ENCODE measurements around the gene GNPTAB. TPM values are rescaled to one million over a fixed set of nuclear protein-coding genes. Genes with fewer than 3 reads are reported as not detected.
A peak's percentile ranks its signal among the peaks of the same experiment; 100 is the strongest.

Gene GNPTAB
- total and polyA plus RNA-seq, 2 of the 8 experiments (the other 6 are each of a cell fraction or from before 2014, with no cell fraction given): 21.5 to 51.3 TPM

DNA sequence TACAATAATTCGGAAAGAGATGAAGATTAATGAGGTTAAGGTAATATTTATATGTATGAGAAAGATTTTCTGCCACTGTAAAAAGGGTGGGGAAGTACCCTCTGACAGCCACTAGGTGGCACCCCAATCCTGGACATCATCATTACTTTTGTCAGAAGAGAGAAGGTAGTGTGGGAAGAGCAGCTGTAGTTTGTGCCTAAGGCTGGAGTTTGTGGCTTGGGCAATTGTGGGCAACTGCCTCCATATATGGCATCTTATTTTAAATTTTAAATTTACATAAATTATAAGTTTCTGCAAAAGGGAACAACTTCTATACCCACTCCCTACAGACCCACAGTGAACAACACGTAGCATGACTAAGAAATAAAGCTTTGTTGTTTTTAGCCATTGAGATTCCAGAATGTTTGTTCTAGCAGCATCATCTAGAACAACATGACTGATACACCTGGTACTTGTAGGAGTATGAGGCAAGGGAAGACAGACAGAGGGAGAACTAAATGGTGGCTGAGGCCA, 57.1 kb downstream of the GNPTAB start:
- H3K4ac ChIP-seq (replicated peaks; ENCODE audit: insufficient read length, low read depth, low read length): no peak overlapping the region
- no peak overlapping the region for H3K18ac ChIP-seq (ENCODE audit: extremely low read depth, low read length)
- H2BK20ac ChIP-seq (ENCODE audit: low read length): no peak overlapping the region
- no peak overlapping the region for H3K9ac ChIP-seq (replicated peaks in 1 of 4; ENCODE audit: extremely low read depth in 1 of 4, low read depth in 3 of 4, low read length in 3 of 4)
- no peak overlapping the region for H4K5ac ChIP-seq (ENCODE audit: insufficient read length, low read depth, low read length)
- no peaks in the 10 kb centered on the region for H3K23me2 ChIP-seq (ENCODE audit: low read depth, low read length)
- no peaks in the 10 kb centered on the region for H3K27me3 ChIP-seq (replicated peaks in 1 of 4; ENCODE audit: control insufficient read depth in 3 of 4, extremely low read depth in 1 of 4, insufficient read depth in 3 of 4, low read length in 3 of 4)
- H2AK5ac ChIP-seq (ENCODE audit: low read depth, low read length): no peak overlapping the region
- WGBS, 2 experiments (ENCODE audit: extremely low coverage in 1 of 2, insufficient coverage in 1 of 2, insufficient read length in 1 of 2, insufficient replicate concordance in 2 of 2, low coverage in 1 of 2, low lambda C conversion rate in 2 of 2, missing lambda C conversion rate in 1 of 2): 55 to 100% methylated on average over 1 to 2 of the region's 2 CpGs
- no peak overlapping the region for H2BK12ac ChIP-seq (ENCODE audit: low read depth, low read length)
- no peak overlapping the region for H2BK120ac ChIP-seq (replicated peaks; ENCODE audit: low read depth, low read length)
- TF ChIP-seq, protein P1, sequence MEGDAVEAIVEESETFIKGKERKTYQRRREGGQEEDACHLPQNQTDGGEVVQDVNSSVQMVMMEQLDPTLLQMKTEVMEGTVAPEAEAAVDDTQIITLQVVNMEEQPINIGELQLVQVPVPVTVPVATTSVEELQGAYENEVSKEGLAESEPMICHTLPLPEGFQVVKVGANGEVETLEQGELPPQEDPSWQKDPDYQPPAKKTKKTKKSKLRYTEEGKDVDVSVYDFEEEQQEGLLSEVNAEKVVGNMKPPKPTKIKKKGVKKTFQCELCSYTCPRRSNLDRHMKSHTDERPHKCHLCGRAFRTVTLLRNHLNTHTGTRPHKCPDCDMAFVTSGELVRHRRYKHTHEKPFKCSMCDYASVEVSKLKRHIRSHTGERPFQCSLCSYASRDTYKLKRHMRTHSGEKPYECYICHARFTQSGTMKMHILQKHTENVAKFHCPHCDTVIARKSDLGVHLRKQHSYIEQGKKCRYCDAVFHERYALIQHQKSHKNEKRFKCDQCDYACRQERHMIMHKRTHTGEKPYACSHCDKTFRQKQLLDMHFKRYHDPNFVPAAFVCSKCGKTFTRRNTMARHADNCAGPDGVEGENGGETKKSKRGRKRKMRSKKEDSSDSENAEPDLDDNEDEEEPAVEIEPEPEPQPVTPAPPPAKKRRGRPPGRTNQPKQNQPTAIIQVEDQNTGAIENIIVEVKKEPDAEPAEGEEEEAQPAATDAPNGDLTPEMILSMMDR (IDR thresholded peaks at IDR 0.05; ENCODE audit: control extremely low read depth in 1 of 3, insufficient read depth in 1 of 3, low read depth in 1 of 3, low read length in 3 of 3): peak; percentile 34 to 80 (median 79)
- TF ChIP-seq SIRT6 (IDR thresholded peaks at IDR 0.05; ENCODE audit: low read length): no peak
- peak; percentile 94 to 95 for TF ChIP-seq RAD21 (IDR thresholded peaks at IDR 0.05 in 1 of 2, conservative IDR thresholded peaks at IDR 0.05 in 1 of 2; ENCODE audit: low read depth in 2 of 2, low read length in 2 of 2)
- 0 out of 2 replicates have a peak, but pooled peaks have one; percentile 38 for TF ChIP-seq SP4 (IDR thresholded peaks at IDR 0.05; ENCODE audit: low read length)
- TF ChIP-seq SRF (IDR thresholded peaks at IDR 0.05; ENCODE audit: low read depth, low read length): peak; percentile 31; the same call in 1 of the 2 replicates
- peak; percentile 5 to 64 for DNase-seq (ENCODE audit: low read depth in 1 of 2, low spot score in 2 of 2)
- POLR2A ChIA-PET (ENCODE audit: partially characterized antibody): interaction anchor here (1.0 kb wide), 1 partner anchor 10 kb away, joined by 7 read pairs; no protein-coding TSS in a partner anchor
- CTCF ChIA-PET (ENCODE audit: partially characterized antibody): interaction anchor here (0.6 to 3.6 kb wide), 30 partner anchors 9 to 1106 kb away, joined by 3 to 114 read pairs (median 4); partner anchors contain the start of genes DRAM1 and GNPTAB
- H4K20me1 ChIP-seq (replicated peaks in 1 of 2; ENCODE audit: control insufficient read depth in 1 of 2, insufficient read depth in 2 of 2, low read length in 2 of 2): peaks cover 0 to 2% of the 10 kb centered on the region in 2 experiments
- H3K27ac ChIP-seq (ENCODE audit: low read depth, low read length): no peak overlapping the region
- H3K79me2 ChIP-seq (ENCODE audit: control insufficient read depth in 1 of 2, insufficient read depth in 2 of 2, low read length in 2 of 2): no peaks in the 10 kb centered on the region
- peaks cover 9 to 48% (median 18%) of the 10 kb centered on the region in 4 experiments for H3K36me3 ChIP-seq (ENCODE audit: control insufficient read depth in 2 of 4, insufficient read depth in 4 of 4, low read length in 3 of 4)
- no peak overlapping the region for H3K14ac ChIP-seq (ENCODE audit: insufficient read length)
- H3K4me1 ChIP-seq (replicated peaks in 1 of 4; ENCODE audit: control insufficient read depth in 3 of 4, insufficient read depth in 4 of 4, low read length in 3 of 4): no peaks in the 10 kb centered on the region
- H4K91ac ChIP-seq (replicated peaks; ENCODE audit: insufficient read length, low read length): no peak overlapping the region
- H3K56ac ChIP-seq (replicated peaks; ENCODE audit: insufficient read length, low read depth, low read length): no peak overlapping the region
- H3K79me1 ChIP-seq (ENCODE audit: low read depth, low read length): no peaks in the 10 kb centered on the region
- no peak overlapping the region for H2BK5ac ChIP-seq (ENCODE audit: low read depth, low read length)
- FAIRE-seq: peak; percentile 78
- no peak overlapping the region for H4K8ac ChIP-seq (ENCODE audit: extremely low read depth, insufficient read depth, low read length)
- no peaks in the 10 kb centered on the region for H3K9me3 ChIP-seq (ENCODE audit: insufficient read depth in 2 of 2, low read depth in 1 of 2, low read length in 1 of 2)
- no peak overlapping the region for H3K4me2 ChIP-seq (ENCODE audit: insufficient read depth in 1 of 2, low read depth in 2 of 2, low read length in 2 of 2)
- H3K23ac ChIP-seq (ENCODE audit: insufficient read length): no peak overlapping the region
- H2BK15ac ChIP-seq (ENCODE audit: low read length): no peak overlapping the region
- H2AFZ ChIP-seq (ENCODE audit: low read length): no peak overlapping the region
- H3K4me3 ChIP-seq (ENCODE audit: extremely low read depth in 1 of 4, insufficient read depth in 2 of 4, low read depth in 3 of 4, low read length in 4 of 4): no peak overlapping the region
